Measurements from ENCODE around the gene PCDHB10. TPM values are rescaled to one million over a fixed set of nuclear protein-coding genes. Genes with fewer than 3 reads are reported as not detected.
"Not testable (repeated sequence)": the region's sequence is repeated elsewhere in the genome, so short reads cannot be mapped to it uniquely, and the experiment has no call there.

Gene PCDHB10
- total and polyA plus RNA-seq, 10 of the 15 experiments (the other 5 are each of a cell fraction or from before 2014, with no cell fraction given): 0.01 to 0.06 TPM; not detected in 8

GRCh38 chr5:141224844-141225243 is 32.7 kb downstream of the PCDHB10 start:
- H3K4me1 ChIP-seq (ENCODE audit: control insufficient read depth, insufficient read depth, low read length); H3K4me3 ChIP-seq; H3K36me3 ChIP-seq (ENCODE audit: control insufficient read depth in 2 of 2, insufficient read depth in 2 of 2, low read length in 1 of 2); H4K20me1 ChIP-seq (ENCODE audit: control insufficient read depth, insufficient read depth); SMC1A ChIA-PET (ENCODE audit: uncharacterized antibody, unreplicated experiment); H3K27ac ChIP-seq (ENCODE audit: control insufficient read depth, insufficient read depth); POLR2A ChIA-PET; H2AFZ ChIP-seq (ENCODE audit: control insufficient read depth, low read depth, low read length); DNase-seq (ENCODE audit: low read depth, low spot score); H3K79me2 ChIP-seq (ENCODE audit: control insufficient read depth, insufficient read depth, low read length); H3K9me3 ChIP-seq (replicated peaks; ENCODE audit: control insufficient read depth, insufficient read depth, low read length); intact Hi-C loops (cut with micrococcal nuclease; ENCODE audit: unreplicated experiment); H3K4me2 ChIP-seq (ENCODE audit: control insufficient read depth, insufficient read depth); RAD21 ChIA-PET (ENCODE audit: unreplicated experiment); H3K9ac ChIP-seq (ENCODE audit: control insufficient read depth, insufficient read depth, low read length); BruUV-seq (replicated peaks); ATAC-seq; FAIRE-seq; H3K27me3 ChIP-seq (replicated peaks in 1 of 2; ENCODE audit: control insufficient read depth in 2 of 2, insufficient read depth in 2 of 2, low read length in 1 of 2); CTCF ChIA-PET: not testable (repeated sequence)
- in situ Hi-C loops (cut with MboI): loop anchor here (25.0 kb wide), 1 partner anchor 337 kb away; no protein-coding TSS in a partner anchor
- WGBS (ENCODE audit: insufficient coverage, insufficient replicate concordance, low lambda C conversion rate, missing lambda C conversion rate): 75% methylated on average over 24 of the region's 40 CpGs

- 78% methylated on average over 12 of the region's 30 CpGs for WGBS (ENCODE audit: insufficient coverage, insufficient replicate concordance, low lambda C conversion rate, missing lambda C conversion rate)
- BruUV-seq (replicated peaks); H3K4me1 ChIP-seq (ENCODE audit: control insufficient read depth, insufficient read depth, low read length); H4K20me1 ChIP-seq (ENCODE audit: control insufficient read depth, insufficient read depth); RAD21 ChIA-PET (ENCODE audit: unreplicated experiment); H3K79me2 ChIP-seq (ENCODE audit: control insufficient read depth, insufficient read depth, low read length); intact Hi-C loops (cut with micrococcal nuclease; ENCODE audit: unreplicated experiment); H3K27ac ChIP-seq (ENCODE audit: control insufficient read depth, insufficient read depth); H3K9me3 ChIP-seq (replicated peaks; ENCODE audit: control insufficient read depth, insufficient read depth, low read length); CTCF ChIA-PET; H3K36me3 ChIP-seq (ENCODE audit: control insufficient read depth in 2 of 2, insufficient read depth in 2 of 2, low read length in 1 of 2); H3K9ac ChIP-seq (ENCODE audit: control insufficient read depth, insufficient read depth, low read length); ATAC-seq; POLR2A ChIA-PET; FAIRE-seq; in situ Hi-C loops (cut with MboI); H3K4me2 ChIP-seq (ENCODE audit: control insufficient read depth, insufficient read depth); DNase-seq (ENCODE audit: low read depth, low spot score); SMC1A ChIA-PET (ENCODE audit: uncharacterized antibody, unreplicated experiment); H3K4me3 ChIP-seq; H3K27me3 ChIP-seq (replicated peaks in 1 of 2; ENCODE audit: control insufficient read depth in 2 of 2, insufficient read depth in 2 of 2, low read length in 1 of 2); H2AFZ ChIP-seq (ENCODE audit: control insufficient read depth, low read depth, low read length): not testable (repeated sequence)
These were observed 33.3 kb downstream of the PCDHB10 start for GRCh38 chr5:141225421-141225820.
